ENCODE measurements around the gene BCKDK. TPM values are rescaled to one million over a fixed set of nuclear protein-coding genes. Genes with fewer than 3 reads are reported as not detected.

The BCKDK gene
- total and polyA plus RNA-seq, 2 of the 13 experiments (the other 11 are each of a cell fraction or from before 2014, with no cell fraction given): 24.9 to 42.6 TPM

- TF ChIP-seq ZBTB40 (IDR thresholded peaks at IDR 0.05): no peak
- TF ChIP-seq ZBTB40 (CRISPR knock-in tag; IDR thresholded peaks at IDR 0.05): peak; percentile 53; the same call in 1 of the 2 replicates
- peak; percentile 65; the same call in 1 of the 2 replicates for TF ChIP-seq ZNF747 (CRISPR knock-in tag; IDR thresholded peaks at IDR 0.05; ENCODE audit: borderline replicate concordance)
- no peak for TF ChIP-seq ZNF251 (CRISPR knock-in tag; IDR thresholded peaks at IDR 0.05)
- peak; percentile 36 for TF ChIP-seq DBP (CRISPR knock-in tag; IDR thresholded peaks at IDR 0.05; ENCODE audit: not compliant biosample characterization)
- peak; percentile 71 for TF ChIP-seq SAP130 (CRISPR knock-in tag; IDR thresholded peaks at IDR 0.05; ENCODE audit: low read depth)
- TF ChIP-seq MXD4 (CRISPR knock-in tag; IDR thresholded peaks at IDR 0.05): peak; percentile 22; the same call in 1 of the 2 replicates
- TF ChIP-seq ZNF337 (CRISPR knock-in tag; IDR thresholded peaks at IDR 0.05; ENCODE audit: borderline replicate concordance, low read depth): 0 out of 2 replicates have a peak, but pooled peaks have one; percentile 9
- no peak; the same call in 1 of the 2 replicates for TF ChIP-seq ZNF12 (CRISPR knock-in tag; IDR thresholded peaks at IDR 0.05)
- no peak for TF ChIP-seq ZNF326 (CRISPR knock-in tag; IDR thresholded peaks at IDR 0.05; ENCODE audit: borderline replicate concordance)
- TF ChIP-seq ZHX1 (CRISPR knock-in tag; IDR thresholded peaks at IDR 0.05; ENCODE audit: low read depth): no peak
- peak; percentile 59; the same call in 1 of the 2 replicates for TF ChIP-seq ZNF800 (CRISPR knock-in tag; IDR thresholded peaks at IDR 0.05)
- TF ChIP-seq DNMT1 (CRISPR knock-in tag; IDR thresholded peaks at IDR 0.05): no peak
- TF ChIP-seq ZNF264 (CRISPR knock-in tag; IDR thresholded peaks at IDR 0.05): no peak
Observed at GRCh38 chr16:31073142-31073969, 34.8 kb upstream of the BCKDK start (continued).
